Fibroblast of mammary gland (primary cell): ENCODE measurements around the gene CIRBP.

Experiments used
- DNase-seq: peaks from one replicate; pipeline ENCODE4 v3.0.0-alpha.2; 2010; ENCODE audit warnings: low read depth
- H3K4me3 ChIP-seq: 2 replicates; pipeline ENCODE4 v1.5.1; 2011; ENCODE audit warnings: low read depth, mild to moderate bottlenecking, low read length, moderate library complexity; ENCODE audit not compliant: control insufficient read depth
- CTCF ChIP-seq: conservative IDR thresholded peaks from 2 replicates; pipeline ENCODE4 v1.5.1; 2011; ENCODE audit warnings: low read depth, low read length, inconsistent platforms; ENCODE audit not compliant: control insufficient read depth, insufficient read depth

Gene CIRBP

GRCh38 chr19:1286487-1287353 is 17.6 kb downstream of the CIRBP start:
- no peak for TF ChIP-seq CTCF
- DNase-seq = no peak
- no peak overlapping the region for H3K4me3 ChIP-seq

DNA sequence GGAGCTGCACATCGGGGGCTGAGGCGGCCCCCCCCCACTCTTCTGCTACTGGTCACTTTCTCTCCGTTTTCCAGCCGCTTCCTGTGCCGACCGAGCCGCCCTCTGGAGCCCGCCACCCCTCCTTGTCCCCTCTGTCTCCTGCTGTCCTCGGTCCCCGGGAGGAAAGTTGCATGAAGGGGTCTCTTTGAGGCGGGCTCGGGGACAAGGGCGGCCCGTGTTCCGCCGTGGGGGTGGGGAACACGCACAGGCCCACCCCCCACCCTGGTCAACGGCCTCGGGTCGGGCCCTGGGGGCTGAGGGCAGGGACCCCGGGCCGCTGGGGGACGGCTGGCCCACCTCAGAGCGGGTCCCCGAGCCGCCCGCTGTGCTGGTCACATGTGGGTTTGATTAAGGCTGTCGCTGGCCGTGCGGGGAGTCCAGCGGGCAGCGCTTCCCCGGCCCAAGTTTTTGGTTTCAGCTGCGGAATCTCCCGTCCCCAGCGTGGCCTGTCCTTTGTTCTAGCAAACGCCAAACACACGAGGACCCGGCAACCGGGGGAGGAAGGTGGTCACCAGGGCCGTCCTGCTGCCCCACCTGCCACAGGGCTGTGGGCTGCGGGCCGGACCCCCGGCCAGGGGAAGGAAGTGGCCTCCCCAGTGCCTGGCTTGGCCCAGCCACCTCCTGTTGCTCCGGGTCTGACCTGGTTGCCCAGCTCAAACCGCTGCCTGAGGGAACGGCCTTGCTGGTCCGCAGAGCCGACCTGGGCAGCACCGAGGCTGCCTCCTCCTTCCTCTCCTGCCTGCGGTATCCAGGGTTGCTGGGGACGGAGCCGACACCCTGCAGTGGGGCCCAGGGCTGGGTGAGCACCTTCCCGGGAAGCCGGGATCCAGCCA is 18.5 kb downstream of the CIRBP start:
- no peak for TF ChIP-seq CTCF
- H3K4me3 ChIP-seq = no peak overlapping the region

GRCh38 chr19:1288226-1288612 is 19.1 kb downstream of the CIRBP start:
- TF ChIP-seq CTCF = no peak
- DNase-seq = no peak
- no peak overlapping the region for H3K4me3 ChIP-seq

More for the DNA sequence above, 18.5 kb downstream of the CIRBP start:
- DNase-seq = no peak

GRCh38 chr19:1288833-1289685 is 19.9 kb downstream of the CIRBP start:
- TF ChIP-seq CTCF = no peak
- DNase-seq = no peak
- no peak overlapping the region for H3K4me3 ChIP-seq

- H3K4me3 ChIP-seq = no peak overlapping the region
- TF ChIP-seq CTCF = no peak
- no peak for DNase-seq
These were observed 20.5 kb downstream of the CIRBP start for GRCh38 chr19:1289686-1290025.

GRCh38 chr19:1290196-1290702 is 21.1 kb downstream of the CIRBP start:
- H3K4me3 ChIP-seq = no peak overlapping the region
- TF ChIP-seq CTCF = no peak
- no peak for DNase-seq
